Measurements from ENCODE around the gene RNF13. TPM values are rescaled to one million over a fixed set of nuclear protein-coding genes. Genes with fewer than 3 reads are reported as not detected.

RNF13 gene
- total RNA-seq, 1 donor from 2014 or later = 89.3 TPM

DNA sequence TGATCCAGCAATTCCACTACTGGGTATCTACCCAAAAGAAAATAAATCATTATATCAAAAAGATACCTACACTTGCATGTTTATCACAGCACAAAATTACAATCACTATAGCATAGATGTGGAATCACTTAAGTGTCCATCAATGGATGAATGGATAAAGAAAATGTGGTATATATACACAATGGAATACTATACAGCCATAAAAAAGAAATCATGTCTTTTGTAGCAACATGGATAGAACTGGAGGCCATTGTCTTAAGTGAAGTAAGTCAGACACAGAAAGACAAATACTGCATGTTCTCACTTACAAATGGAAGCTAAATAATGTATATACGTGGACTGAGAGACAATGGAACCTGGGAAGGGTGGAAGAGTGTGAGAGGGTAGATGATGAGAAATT lies 185.9 kb downstream of the RNF13 start:
- no peak for DNase-seq

DNA sequence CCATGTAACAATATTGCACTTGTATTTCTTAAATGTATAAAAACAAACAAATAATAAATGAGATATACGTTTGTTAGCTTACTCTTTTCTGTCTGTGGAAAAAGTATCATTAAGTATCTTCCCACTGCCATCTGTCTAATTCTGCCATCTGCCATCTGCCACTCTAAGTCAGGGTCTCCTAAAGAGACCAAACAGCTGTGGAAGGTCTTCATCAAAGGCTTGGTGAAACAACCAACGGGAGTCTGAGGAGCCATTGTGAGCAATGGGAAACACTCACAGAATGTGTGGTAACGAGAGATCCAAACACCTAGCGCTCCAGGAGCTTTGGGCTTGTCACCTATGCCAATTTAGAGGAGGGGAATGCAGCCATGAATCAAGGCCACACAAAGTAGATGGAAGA lies 186.4 kb downstream of the RNF13 start:
- no peak for DNase-seq

DNA sequence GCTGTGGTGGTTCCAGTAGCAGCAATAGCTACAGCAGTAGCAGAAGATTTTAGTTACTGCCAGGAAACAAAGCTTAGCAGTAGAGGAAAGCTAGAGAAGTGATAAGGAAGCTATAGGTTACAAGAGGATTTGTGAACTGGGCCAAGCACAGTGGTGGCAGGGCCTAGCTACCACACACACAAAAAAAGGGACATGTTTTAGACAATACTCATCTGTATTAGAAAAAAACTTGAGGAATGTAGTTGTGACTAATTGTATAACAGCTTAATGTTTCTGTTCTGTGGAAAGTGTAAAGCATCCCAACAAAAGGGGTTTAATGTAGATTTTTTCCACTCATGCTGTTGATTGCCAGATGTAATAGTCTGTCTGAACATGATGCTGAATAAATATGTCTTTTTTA lies 187.6 kb downstream of the RNF13 start:
- no peak for DNase-seq

DNA sequence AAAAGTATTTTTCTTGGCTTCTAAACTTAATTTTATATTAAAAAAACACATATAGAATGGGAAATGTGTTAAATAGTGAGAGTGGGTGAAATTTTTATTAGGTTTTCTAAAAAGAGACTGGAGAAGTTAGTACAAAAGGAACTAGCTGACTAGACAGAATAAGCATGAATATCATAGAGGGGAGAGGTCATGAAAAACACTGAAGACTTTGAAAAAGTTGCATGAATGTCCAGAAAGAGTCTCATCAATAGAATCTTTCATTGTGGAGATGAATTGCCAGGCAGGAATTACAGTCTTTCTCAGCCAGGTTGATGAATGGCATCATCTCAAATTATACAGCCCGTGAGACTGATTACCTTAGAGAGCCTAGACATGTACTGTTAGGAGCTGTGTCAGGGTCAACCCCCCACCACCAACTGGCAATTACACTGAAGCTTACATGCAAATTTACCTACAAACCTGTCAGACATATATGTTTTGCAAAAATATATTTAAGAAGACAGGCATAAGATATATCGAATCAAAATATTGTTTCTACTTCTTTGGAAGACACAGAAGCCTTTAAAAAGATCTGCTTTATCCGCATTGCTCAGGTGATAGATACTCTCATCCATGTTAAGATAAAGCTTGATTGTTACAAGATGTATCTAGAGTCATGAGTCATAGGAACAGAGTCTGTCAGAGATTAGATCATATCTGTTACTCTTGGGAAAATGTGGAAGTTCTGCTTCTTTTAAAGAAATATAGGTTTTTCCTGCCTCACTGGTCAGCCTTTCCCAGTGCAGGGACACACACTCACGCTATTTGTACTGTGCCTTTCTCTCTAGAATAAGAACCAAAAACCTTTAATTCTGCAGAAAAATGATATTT lies 192.5 kb downstream of the RNF13 start:
- DNase-seq = no peak

DNA sequence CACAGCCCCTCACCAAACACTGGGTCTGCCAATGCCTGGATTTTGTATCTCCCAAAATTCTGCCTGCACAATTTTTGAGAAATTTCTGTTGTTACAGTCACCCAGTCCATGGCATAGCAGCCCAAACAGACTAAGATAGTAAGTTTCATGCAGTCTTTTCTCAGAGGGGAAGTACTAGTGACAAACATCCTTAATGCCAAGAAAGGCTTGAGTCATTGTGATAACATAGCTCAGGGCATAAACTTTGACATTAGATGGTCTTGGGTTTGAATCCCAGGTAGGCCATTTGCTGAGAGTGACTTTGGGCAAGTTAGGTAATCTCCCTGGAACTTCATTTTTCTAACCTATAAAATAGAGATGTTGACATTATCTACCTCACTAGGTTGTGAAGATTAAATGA lies 193.8 kb downstream of the RNF13 start:
- no peak for DNase-seq

Small RNA genes within 50 kb of the gene (small RNA-seq; reads per million reads assigned to genes)
- gene RNU6-507P (ENCODE audit: low replicate concordance) (not detected), gene RNU6-720P (ENCODE audit: low replicate concordance) (not detected)

Other genes starting within 250 kb of the RNF13 start
- 83.2 TPM for gene WWTR1, start 155.2 kb upstream of the RNF13 start, total RNA-seq
- 31.8 TPM for gene COMMD2, start 60.7 kb upstream of the RNF13 start, total RNA-seq
- not detected for gene ANKUB1, start 20.7 kb upstream of the RNF13 start, total RNA-seq
- gene PFN2, start 157.7 kb downstream of the RNF13 start, total RNA-seq = 91.9 TPM